ENCODE results near the gene SYT6.
A peak's percentile ranks its signal among the peaks of the same experiment; 100 is the strongest.
"Not testable (repeated sequence)": the region's sequence is repeated elsewhere in the genome, so short reads cannot be mapped to it uniquely, and the experiment has no call there.

The SYT6 gene

GRCh38 chr1:114075546-114076242, 78.0 kb downstream of the SYT6 start:
- peak; percentile 17 for DNase-seq (ENCODE audit: low read depth)
- TF ChIP-seq CTCF (IDR thresholded peaks at IDR 0.05; ENCODE audit: insufficient read depth, low read depth, low read length, missing control alignments) = no peak
- H3K4me3 ChIP-seq (ENCODE audit: low read depth, low read length) = no peak overlapping the region

DNA sequence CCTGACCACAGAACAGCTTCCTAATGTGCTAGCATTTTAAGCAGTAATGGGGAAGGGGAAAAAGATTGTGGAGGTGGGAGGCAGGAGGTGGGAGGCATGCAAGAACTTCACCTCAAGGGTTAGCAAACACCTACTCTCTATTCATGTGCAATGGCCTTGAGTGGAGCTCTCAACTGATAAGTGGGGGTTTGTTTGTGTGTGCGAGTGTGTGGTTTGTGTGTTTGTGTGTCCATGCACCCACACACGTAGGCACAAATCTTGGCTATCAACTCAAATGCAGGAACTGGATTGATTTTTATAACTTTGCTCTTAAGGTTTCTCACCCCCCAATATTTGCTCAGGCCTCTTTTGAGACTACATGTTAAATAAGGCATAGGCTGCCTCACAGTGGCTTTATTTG, 78.6 kb downstream of the SYT6 start:
- no peak for TF ChIP-seq CTCF (IDR thresholded peaks at IDR 0.05; ENCODE audit: insufficient read depth, low read depth, low read length, missing control alignments)
- no peak for DNase-seq (ENCODE audit: low read depth)
- H3K4me3 ChIP-seq (ENCODE audit: low read depth, low read length) = no peak overlapping the region

DNA sequence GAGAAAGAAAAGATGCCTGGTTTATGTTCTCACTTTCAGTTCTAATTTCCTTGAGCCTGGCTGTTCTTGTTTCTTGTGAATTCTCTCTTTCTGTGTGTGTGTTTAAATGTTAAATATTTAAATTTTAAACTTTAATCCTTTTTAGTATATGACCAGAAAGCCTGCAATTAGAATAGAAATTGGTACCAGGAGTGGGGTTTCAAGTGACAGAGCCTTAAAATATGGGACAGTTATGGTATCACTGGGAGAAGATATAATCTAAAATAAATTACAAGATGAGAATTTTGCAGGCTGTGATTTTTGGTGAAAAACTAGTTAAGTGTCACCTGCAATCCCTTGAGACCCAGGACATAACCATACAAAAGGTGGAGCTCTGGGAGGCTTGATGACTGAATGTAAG, 81.4 kb downstream of the SYT6 start:
- DNase-seq (ENCODE audit: low read depth) = no peak
- no peak for TF ChIP-seq CTCF (IDR thresholded peaks at IDR 0.05; ENCODE audit: insufficient read depth, low read depth, low read length, missing control alignments)
- H3K4me3 ChIP-seq (ENCODE audit: low read depth, low read length) = no peak overlapping the region

DNA sequence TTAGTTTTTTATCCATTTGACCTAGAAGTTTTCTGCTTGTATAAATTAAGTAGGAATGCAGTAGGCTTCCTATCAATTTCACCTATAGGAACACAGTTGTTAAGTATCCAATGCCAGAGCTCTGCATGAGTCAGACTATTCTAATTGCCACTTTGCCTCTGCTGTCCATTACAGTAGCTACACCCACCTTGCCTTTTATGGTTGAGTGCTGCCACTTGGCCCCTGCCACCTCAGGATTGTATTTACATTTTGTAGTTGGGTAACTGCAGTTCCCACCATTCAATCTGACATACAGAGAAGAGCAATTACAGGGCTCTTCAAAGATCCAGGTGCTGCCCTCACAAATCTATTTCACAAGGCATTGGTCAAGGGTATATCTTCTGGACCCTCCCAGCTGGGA, 83.9 kb downstream of the SYT6 start:
- not testable (repeated sequence) for H3K4me3 ChIP-seq (ENCODE audit: low read depth, low read length); DNase-seq (ENCODE audit: low read depth)

- not testable (repeated sequence) for DNase-seq (ENCODE audit: low read depth); H3K4me3 ChIP-seq (ENCODE audit: low read depth, low read length)
Measured at GRCh38 chr1:114068684-114069083, 85.0 kb downstream of the SYT6 start.

DNA sequence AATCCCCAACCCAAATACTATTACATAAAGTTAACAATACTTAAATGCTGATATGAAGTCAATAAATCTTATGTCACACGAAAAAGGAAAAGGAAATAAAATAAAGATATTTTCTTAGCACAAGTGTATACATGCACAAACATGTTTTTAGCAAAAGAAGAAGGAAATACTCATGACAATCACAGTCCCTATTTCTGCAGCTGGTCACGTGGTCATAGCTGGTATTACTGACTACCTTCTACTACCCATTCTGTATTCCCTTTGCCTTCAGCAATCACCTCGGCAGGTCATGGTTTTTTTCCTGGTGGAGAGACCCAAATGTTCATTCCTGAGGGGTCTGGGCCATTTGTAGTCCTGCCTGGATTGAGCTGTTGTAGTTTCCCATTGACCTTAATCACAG, 88.0 kb downstream of the SYT6 start:
- not testable (repeated sequence) for DNase-seq (ENCODE audit: low read depth); H3K4me3 ChIP-seq (ENCODE audit: low read depth, low read length)

GRCh38 chr1:114063544-114063943, 90.1 kb downstream of the SYT6 start:
- H3K4me3 ChIP-seq (ENCODE audit: low read depth, low read length) = no peak overlapping the region
- DNase-seq (ENCODE audit: low read depth) = no peak
- no peak for TF ChIP-seq CTCF (IDR thresholded peaks at IDR 0.05; ENCODE audit: insufficient read depth, low read depth, low read length, missing control alignments)

- no peak for DNase-seq (ENCODE audit: low read depth)
- no peak overlapping the region for H3K4me3 ChIP-seq (ENCODE audit: low read depth, low read length)
- TF ChIP-seq CTCF (IDR thresholded peaks at IDR 0.05; ENCODE audit: insufficient read depth, low read depth, low read length, missing control alignments) = no peak
Measured at GRCh38 chr1:114062477-114063099, 91.1 kb downstream of the SYT6 start.
